ENCODE results near the gene CPAMD8. TPM values are rescaled to one million over a fixed set of nuclear protein-coding genes. Genes with fewer than 3 reads are reported as not detected.

The CPAMD8 gene
- total and polyA plus RNA-seq, 9 of the 15 experiments (the other 6 are each of a cell fraction or from before 2014, with no cell fraction given) = 0.20 to 2.1 (median 1.3) TPM

DNA sequence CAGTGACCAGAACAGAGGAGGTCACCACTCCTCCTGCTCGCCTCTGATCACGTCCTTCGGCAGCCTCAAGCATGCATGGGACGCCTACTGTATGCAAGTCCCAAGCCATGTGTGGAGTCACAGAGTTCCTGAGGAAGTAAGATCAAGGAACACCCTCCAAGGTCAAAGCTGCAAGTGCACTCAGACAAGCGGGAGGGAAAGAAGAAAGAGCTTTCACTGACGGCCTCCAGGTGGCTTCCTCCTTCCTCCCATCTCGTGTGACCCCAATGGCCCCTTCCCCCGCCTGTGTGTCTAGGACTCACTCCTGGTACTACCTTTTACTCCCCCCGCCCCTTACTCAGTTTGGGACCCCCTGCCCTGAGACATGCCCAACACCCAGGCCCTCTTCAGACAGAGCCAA is 42.6 kb upstream of the CPAMD8 start:
- Histone ChIP-seq H3K27me3 (ENCODE audit: control insufficient read depth in 2 of 2, insufficient read depth in 2 of 2, low read length in 2 of 2) (no peaks in the 10 kb centered on the region), H2AFZ (ENCODE audit: low read depth, low read length) (no peak overlapping the region), H3K9ac (ENCODE audit: insufficient read depth in 1 of 2, low read depth in 2 of 2, low read length in 2 of 2) (no peak overlapping the region), H3K79me2 (ENCODE audit: control insufficient read depth, insufficient read depth, low read length) (peaks cover 73% of the 10 kb centered on the region), H3K4me3 (no peak overlapping the region), H3K27ac (ENCODE audit: extremely low read depth, low read depth, low read length) (no peak overlapping the region), H3K4me1 (replicated peaks in 1 of 2; ENCODE audit: control insufficient read depth in 2 of 2, insufficient read depth in 2 of 2, low read length in 2 of 2) (peaks cover 7 to 9% of the 10 kb centered on the region in 2 experiments; a peak in 4 of 5 replicates), H3K4me2 (ENCODE audit: insufficient read depth, low read length) (no peak overlapping the region), H4K20me1 (replicated peaks; ENCODE audit: control insufficient read depth, insufficient read depth, low read length) (0 out of 2 replicates have a peak, but pooled peaks cover 5% of the 10 kb centered on the region), H3K9me1 (ENCODE audit: control insufficient read depth, insufficient read depth, low read length) (peaks cover 3% of the 10 kb centered on the region), H3K36me3 (ENCODE audit: control insufficient read depth, insufficient read depth, low read length) (peaks cover 86% of the 10 kb centered on the region), H3K9me3 (replicated peaks; ENCODE audit: control insufficient read depth, insufficient read depth, low read depth, low read length) (no peaks in the 10 kb centered on the region)
- 0 out of 3 replicates have a peak, but pooled peaks have one; percentile 8 for ATAC-seq
- no peak for DNase-seq (ENCODE audit: extremely low read depth in 1 of 4, low spot score in 3 of 4)
- ChIA-PET POLR2A (interaction anchor here (0.8 to 1.5 kb wide), 2 partner anchors 13 to 27 kb away, joined by 3 read pairs; no protein-coding TSS in a partner anchor), CTCF (ENCODE audit: low intra/inter-chr PET ratio) (no interaction called here)
- in situ Hi-C loops (cut with MboI) = loop anchor here (10.0 kb wide), 1 partner anchor 316 kb away; no protein-coding TSS in a partner anchor
- TF ChIP-seq, protein P1, sequence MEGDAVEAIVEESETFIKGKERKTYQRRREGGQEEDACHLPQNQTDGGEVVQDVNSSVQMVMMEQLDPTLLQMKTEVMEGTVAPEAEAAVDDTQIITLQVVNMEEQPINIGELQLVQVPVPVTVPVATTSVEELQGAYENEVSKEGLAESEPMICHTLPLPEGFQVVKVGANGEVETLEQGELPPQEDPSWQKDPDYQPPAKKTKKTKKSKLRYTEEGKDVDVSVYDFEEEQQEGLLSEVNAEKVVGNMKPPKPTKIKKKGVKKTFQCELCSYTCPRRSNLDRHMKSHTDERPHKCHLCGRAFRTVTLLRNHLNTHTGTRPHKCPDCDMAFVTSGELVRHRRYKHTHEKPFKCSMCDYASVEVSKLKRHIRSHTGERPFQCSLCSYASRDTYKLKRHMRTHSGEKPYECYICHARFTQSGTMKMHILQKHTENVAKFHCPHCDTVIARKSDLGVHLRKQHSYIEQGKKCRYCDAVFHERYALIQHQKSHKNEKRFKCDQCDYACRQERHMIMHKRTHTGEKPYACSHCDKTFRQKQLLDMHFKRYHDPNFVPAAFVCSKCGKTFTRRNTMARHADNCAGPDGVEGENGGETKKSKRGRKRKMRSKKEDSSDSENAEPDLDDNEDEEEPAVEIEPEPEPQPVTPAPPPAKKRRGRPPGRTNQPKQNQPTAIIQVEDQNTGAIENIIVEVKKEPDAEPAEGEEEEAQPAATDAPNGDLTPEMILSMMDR (IDR thresholded peaks at IDR 0.05 in 2 of 3, conservative IDR thresholded peaks at IDR 0.05 in 1 of 3; ENCODE audit: insufficient read depth in 2 of 3, low read depth in 1 of 3, low read length in 3 of 3) = peak in 1 of 3 experiments; percentile 18; a peak in 2 of 6 replicates
- TF ChIP-seq ZKSCAN8 (CRISPR knock-in tag; IDR thresholded peaks at IDR 0.05) = peak; percentile 83
- TF ChIP-seq BRF1 (IDR thresholded peaks at IDR 0.05; ENCODE audit: borderline replicate concordance, extremely low read depth, insufficient read length) = no peak
- no peak for FAIRE-seq
- 91% methylated on average over 5 of the region's 9 CpGs for WGBS (ENCODE audit: insufficient coverage, low coverage, missing lambda C conversion rate)
- no TSS peak for BruUV-seq (replicated peaks)
- intact Hi-C loops (cut with micrococcal nuclease) = no loop called here
